ENCODE data around the gene MXRA7. TPM values are rescaled to one million over a fixed set of nuclear protein-coding genes. Genes with fewer than 3 reads are reported as not detected.
"Not testable (repeated sequence)": the region's sequence is repeated elsewhere in the genome, so short reads cannot be mapped to it uniquely, and the experiment has no call there.

MXRA7 gene
- total RNA-seq, 4 donors from 2014 or later, result 31.0 to 633 (median 52.5) TPM

DNA sequence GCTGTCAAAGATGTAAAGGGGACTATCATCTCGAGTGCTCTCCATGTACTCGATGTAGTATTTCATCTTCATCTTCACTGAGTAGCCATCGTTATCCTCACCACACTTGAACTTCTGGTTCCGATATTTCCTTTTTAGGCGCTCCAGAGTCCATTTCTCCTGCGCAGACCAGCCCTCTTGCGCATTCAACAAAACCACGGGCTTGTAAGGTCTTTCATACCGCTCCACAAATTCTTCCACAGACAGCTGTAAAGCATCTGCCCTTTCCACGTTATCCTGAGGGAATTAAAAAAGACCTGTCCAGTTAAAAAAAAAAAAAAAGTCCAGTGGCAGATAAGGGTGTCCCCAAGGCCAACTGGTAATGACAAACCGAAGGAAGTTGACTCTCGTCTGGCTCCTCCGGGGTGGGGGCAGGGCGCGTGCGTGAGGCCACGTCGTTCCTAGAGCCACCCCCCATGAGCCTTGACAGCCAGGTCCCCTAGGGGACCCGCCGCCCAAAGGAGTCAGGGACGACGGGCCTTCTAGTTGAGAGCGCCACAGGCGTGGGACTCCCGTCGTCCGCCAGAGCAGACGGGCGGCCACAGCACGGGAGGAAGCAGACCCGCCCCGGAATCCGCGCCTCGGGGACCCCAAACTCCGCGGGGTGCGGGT is 14.9 kb upstream of the MXRA7 start:
- 0 to 5% methylated on average over 7 to 34 of the region's 38 CpGs for WGBS, 2 donors (ENCODE audit: low coverage in 1 of 2)
- H3K27ac ChIP-seq, result peak overlapping the region; percentile 100
- intact Hi-C loops (cut with DNase I; ENCODE audit: low total_unique reads), result loop anchor here (5.0 to 10.0 kb wide), 2 partner anchors 848 to 941 kb away; partner anchors contain the start of genes TRIM47 and UNK

DNA sequence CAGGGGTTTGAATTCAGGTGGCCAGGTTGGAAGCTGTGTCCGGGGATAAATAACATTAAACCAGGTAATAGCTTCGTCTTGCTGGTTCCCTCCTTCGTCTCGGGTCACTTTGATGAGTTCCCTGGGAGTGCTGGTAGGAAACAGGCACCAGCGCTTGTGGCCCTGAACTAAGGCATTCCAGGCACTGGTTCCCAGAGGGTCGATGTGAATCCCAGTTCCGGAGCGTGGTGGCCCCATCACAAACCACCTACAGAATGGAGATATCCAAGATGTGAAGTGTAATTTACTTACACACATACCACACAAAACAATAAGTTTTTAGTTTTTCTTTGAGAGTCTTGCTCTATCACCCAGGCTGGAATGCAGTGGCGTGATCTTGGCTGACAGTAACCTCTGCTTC is 13.0 kb upstream of the MXRA7 start:
- no peak overlapping the region for H3K4me3 ChIP-seq
- peaks cover 0 to 47% (median 24%) of the 10 kb centered on the region in 4 donors for H3K36me3 ChIP-seq
- no peaks in the 10 kb centered on the region for H3K27me3 ChIP-seq
- in situ Hi-C loops (cut with MboI; ENCODE audit: low pct_ligation_motif_present in 1 of 4, low pct_unique_long_range_greater_than_20kb in 1 of 4, low sequenced_read_pairs in 3 of 4), result loop anchor here in 1 of 4 donors (25.0 kb wide), 1 partner anchor 187 kb away; the partner anchor contains the start of genes CYGB and PRCD
- no peak overlapping the region for H3K27ac ChIP-seq
- H3K4me1 ChIP-seq, result peaks cover 20 to 47% (median 33%) of the 10 kb centered on the region in 4 donors
- DNase-seq, result no peak
- TF ChIP-seq EP300 (IDR thresholded peaks at IDR 0.05; ENCODE audit: low read depth) (no peak), POLR2AphosphoS5 (IDR thresholded peaks at IDR 0.05) (no peak), POLR2A (IDR thresholded peaks at IDR 0.05) (no peak)
- TF ChIP-seq, protein P1, sequence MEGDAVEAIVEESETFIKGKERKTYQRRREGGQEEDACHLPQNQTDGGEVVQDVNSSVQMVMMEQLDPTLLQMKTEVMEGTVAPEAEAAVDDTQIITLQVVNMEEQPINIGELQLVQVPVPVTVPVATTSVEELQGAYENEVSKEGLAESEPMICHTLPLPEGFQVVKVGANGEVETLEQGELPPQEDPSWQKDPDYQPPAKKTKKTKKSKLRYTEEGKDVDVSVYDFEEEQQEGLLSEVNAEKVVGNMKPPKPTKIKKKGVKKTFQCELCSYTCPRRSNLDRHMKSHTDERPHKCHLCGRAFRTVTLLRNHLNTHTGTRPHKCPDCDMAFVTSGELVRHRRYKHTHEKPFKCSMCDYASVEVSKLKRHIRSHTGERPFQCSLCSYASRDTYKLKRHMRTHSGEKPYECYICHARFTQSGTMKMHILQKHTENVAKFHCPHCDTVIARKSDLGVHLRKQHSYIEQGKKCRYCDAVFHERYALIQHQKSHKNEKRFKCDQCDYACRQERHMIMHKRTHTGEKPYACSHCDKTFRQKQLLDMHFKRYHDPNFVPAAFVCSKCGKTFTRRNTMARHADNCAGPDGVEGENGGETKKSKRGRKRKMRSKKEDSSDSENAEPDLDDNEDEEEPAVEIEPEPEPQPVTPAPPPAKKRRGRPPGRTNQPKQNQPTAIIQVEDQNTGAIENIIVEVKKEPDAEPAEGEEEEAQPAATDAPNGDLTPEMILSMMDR (IDR thresholded peaks at IDR 0.05), result no peak
- 100% methylated on average over 1 to 9 of the region's 9 CpGs for WGBS, 2 donors (ENCODE audit: low coverage in 1 of 2)
- intact Hi-C loops (cut with DNase I; ENCODE audit: low total_unique reads), result loop anchor here (10.0 kb wide), 1 partner anchor 939 kb away; the partner anchor contains the start of gene UNK
- no peaks in the 10 kb centered on the region for H3K9me3 ChIP-seq

More for the DNA sequence above, 14.9 kb upstream of the MXRA7 start:
- H3K36me3 ChIP-seq, result peaks cover 0 to 29% (median 13%) of the 10 kb centered on the region in 4 donors
- H3K4me3 ChIP-seq, result peak overlapping the region; percentile 89 to 99 (median 98)
- H3K27me3 ChIP-seq, result no peaks in the 10 kb centered on the region
- DNase-seq, result peak; percentile 85
- H3K4me1 ChIP-seq, result peaks cover 20 to 61% (median 36%) of the 10 kb centered on the region in 4 donors
- in situ Hi-C loops (cut with MboI; ENCODE audit: low pct_ligation_motif_present in 1 of 4, low pct_unique_long_range_greater_than_20kb in 1 of 4, low sequenced_read_pairs in 3 of 4), result no loop called here
- TF ChIP-seq POLR2A (IDR thresholded peaks at IDR 0.05) (no peak), POLR2AphosphoS5 (IDR thresholded peaks at IDR 0.05) (peak in 2 of 3 donors; percentile 2 to 18), EP300 (IDR thresholded peaks at IDR 0.05; ENCODE audit: low read depth) (no peak)
- TF ChIP-seq, protein P1 (IDR thresholded peaks at IDR 0.05), result no peak
- H3K9me3 ChIP-seq, result no peaks in the 10 kb centered on the region

DNA sequence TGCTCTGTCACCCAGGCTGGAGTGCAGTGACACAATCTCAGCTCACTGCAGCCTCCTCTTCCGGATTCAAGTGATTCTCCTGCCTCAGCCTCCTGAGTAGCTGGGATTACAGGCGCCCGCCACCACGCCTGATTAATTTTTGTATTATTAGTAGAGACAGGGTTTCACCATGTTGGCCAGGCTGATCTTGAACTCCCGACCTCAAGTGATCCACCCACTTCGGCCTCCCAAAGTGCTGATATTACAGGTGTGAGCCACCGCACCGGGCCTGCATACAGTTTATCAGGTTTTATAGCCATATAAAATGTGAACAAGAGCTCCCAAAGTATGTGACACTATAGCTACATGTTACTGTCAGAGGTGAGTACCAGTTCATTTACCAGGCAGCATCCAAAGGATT is 12.2 kb upstream of the MXRA7 start:
- H3K9me3 ChIP-seq, DNase-seq, H3K27me3 ChIP-seq, H3K4me3 ChIP-seq, H3K27ac ChIP-seq: not testable (repeated sequence)
- H3K4me1 ChIP-seq, result peaks cover 18 to 38% (median 31%) of the 10 kb centered on the region in 4 donors
- in situ Hi-C loops (cut with MboI; ENCODE audit: low pct_ligation_motif_present in 1 of 4, low pct_unique_long_range_greater_than_20kb in 1 of 4, low sequenced_read_pairs in 3 of 4) (loop anchor here in 1 of 4 donors (25.0 kb wide), 1 partner anchor 186 kb away; the partner anchor contains the start of genes CYGB and PRCD), intact Hi-C loops (cut with DNase I; ENCODE audit: low total_unique reads) (loop anchor here (10.0 kb wide), 1 partner anchor 938 kb away; the partner anchor contains the start of gene UNK)
- peaks cover 0 to 56% (median 28%) of the 10 kb centered on the region in 4 donors for H3K36me3 ChIP-seq
- 74 to 93% methylated on average over 3 to 8 of the region's 8 CpGs for WGBS, 2 donors (ENCODE audit: low coverage in 1 of 2)

DNA sequence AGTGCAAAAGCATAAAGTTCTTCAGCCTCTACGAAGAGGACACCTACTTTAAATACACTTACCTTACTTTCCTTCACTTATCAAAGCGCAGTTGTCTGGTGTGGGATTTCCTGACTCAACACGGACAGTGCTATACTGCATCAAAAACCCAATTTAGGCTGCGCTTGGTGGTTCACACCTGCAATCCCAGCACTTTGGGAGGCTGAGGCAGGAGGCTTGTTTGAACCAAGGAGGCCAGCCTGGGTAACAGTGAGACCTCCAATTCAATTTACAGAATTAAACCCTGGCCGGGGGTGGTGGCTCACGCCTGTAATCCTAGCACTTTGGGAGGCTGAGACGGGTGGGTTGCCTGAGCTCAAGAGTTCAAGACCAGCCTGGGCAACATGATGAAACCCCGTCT is 11.5 kb upstream of the MXRA7 start:
- DNase-seq, result no peak
- intact Hi-C loops (cut with DNase I; ENCODE audit: low total_unique reads) (loop anchor here (10.0 kb wide), 1 partner anchor 937 kb away; the partner anchor contains the start of gene UNK), in situ Hi-C loops (cut with MboI; ENCODE audit: low pct_ligation_motif_present in 1 of 4, low pct_unique_long_range_greater_than_20kb in 1 of 4, low sequenced_read_pairs in 3 of 4) (loop anchor here in 1 of 4 donors (25.0 kb wide), 1 partner anchor 185 kb away; the partner anchor contains the start of genes CYGB and PRCD)
- H3K9me3 ChIP-seq, result no peaks in the 10 kb centered on the region
- peaks cover 13 to 31% (median 24%) of the 10 kb centered on the region in 4 donors for H3K4me1 ChIP-seq
- H3K36me3 ChIP-seq, result peaks cover 0 to 60% (median 31%) of the 10 kb centered on the region in 4 donors
- 83 to 91% methylated on average over 4 to 8 of the region's 8 CpGs for WGBS, 2 donors (ENCODE audit: low coverage in 1 of 2)
- no peaks in the 10 kb centered on the region for H3K27me3 ChIP-seq
- no peak overlapping the region for H3K4me3 ChIP-seq
- H3K27ac ChIP-seq, result no peak overlapping the region
- no peak for TF ChIP-seq POLR2AphosphoS5 (IDR thresholded peaks at IDR 0.05)
- no peak for TF ChIP-seq POLR2A (IDR thresholded peaks at IDR 0.05)
- no peak for TF ChIP-seq EP300 (IDR thresholded peaks at IDR 0.05; ENCODE audit: low read depth)
- TF ChIP-seq, protein P1 (IDR thresholded peaks at IDR 0.05), result no peak

Measured in transverse colon (tissue), 4 donors.